H9 (cell line): Measurements from ENCODE around the gene CSMD2. TPM values are rescaled to one million over a fixed set of nuclear protein-coding genes. Genes with fewer than 3 reads are reported as not detected.

Experiments used
- DNase-seq: peaks from one replicate; pipeline ENCODE4 v3.0.0-alpha.2; 2017
- H2AFZ ChIP-seq: one replicate; pipeline ENCODE4 v1.6.1; 2013; ENCODE audit warnings: mild to moderate bottlenecking, low read length, control low read depth, moderate library complexity
- H2AK5ac ChIP-seq: 2 replicates; pipeline ENCODE4 v1.6.1; 2013; ENCODE audit warnings: low read length, control low read depth, mixed read lengths; ENCODE audit not compliant: insufficient read length
- H2BK120ac ChIP-seq: one replicate; pipeline ENCODE4 v1.6.1; 2013; ENCODE audit warnings: low read depth, mild to moderate bottlenecking, low read length, control low read depth, inconsistent platforms; ENCODE audit not compliant: poor library complexity, severe bottlenecking
- H2BK12ac ChIP-seq: 2 replicates; pipeline ENCODE4 v1.6.1; 2013; ENCODE audit warnings: low read length, control low read depth, mixed read lengths, low read depth; ENCODE audit not compliant: insufficient read length
- H2BK15ac ChIP-seq: 2 replicates; pipeline ENCODE4 v1.6.1; 2013; ENCODE audit warnings: low read depth, low read length, control low read depth
- H2BK20ac ChIP-seq: one replicate; pipeline ENCODE4 v1.6.1; 2013; ENCODE audit warnings: low read depth, mild to moderate bottlenecking, low read length, control low read depth, inconsistent platforms; ENCODE audit not compliant: poor library complexity, severe bottlenecking
- H2BK5ac ChIP-seq: 2 replicates; pipeline ENCODE4 v1.6.1; 2013; ENCODE audit warnings: low read length, control low read depth, mixed read lengths; ENCODE audit not compliant: insufficient read length
- H3K14ac ChIP-seq: 2 replicates; pipeline ENCODE4 v1.6.1; 2013; ENCODE audit warnings: low read length, control low read depth; ENCODE audit not compliant: insufficient read depth
- H3K18ac ChIP-seq: 2 replicates; pipeline ENCODE4 v1.6.1; 2013; ENCODE audit warnings: low read depth, mild to moderate bottlenecking, mixed read lengths, low read length, control low read depth; ENCODE audit not compliant: insufficient read length
- H3K23ac ChIP-seq: 2 replicates; pipeline ENCODE4 v1.6.1; 2013; ENCODE audit warnings: low read length, control low read depth, mixed read lengths, low read depth; ENCODE audit not compliant: insufficient read length
- H3K23me2 ChIP-seq: 2 replicates; pipeline ENCODE4 v1.6.1; 2013; ENCODE audit warnings: low read depth, mild to moderate bottlenecking, mixed read lengths, low read length, control low read depth; ENCODE audit not compliant: insufficient read length, poor library complexity, severe bottlenecking
- H3K27ac ChIP-seq: 2 replicates; pipeline ENCODE4 v1.5.1; 2013; ENCODE audit warnings: low read length, control low read depth, mixed read lengths, low read depth; ENCODE audit not compliant: insufficient read length
- H3K27me3 ChIP-seq: 2 replicates; pipeline ENCODE4 v1.6.1; 2013; ENCODE audit warnings: low read length, control low read depth, inconsistent platforms; ENCODE audit not compliant: insufficient read depth
- H3K4ac ChIP-seq: 2 replicates; pipeline ENCODE4 v1.6.1; 2013; ENCODE audit warnings: low read depth, mild to moderate bottlenecking, control low read depth, inconsistent platforms, low read length, moderate library complexity
- H3K4me1 ChIP-seq: 2 replicates; pipeline ENCODE4 v1.6.1; 2013; ENCODE audit warnings: low read length, control low read depth, inconsistent platforms; ENCODE audit not compliant: insufficient read depth
- H3K4me2 ChIP-seq: 2 replicates; pipeline ENCODE4 v1.6.1; 2013; ENCODE audit warnings: low read length, control low read depth, mixed read lengths; ENCODE audit not compliant: insufficient read length, insufficient read depth
- H3K56ac ChIP-seq: 2 replicates; pipeline ENCODE4 v1.6.1; 2013; ENCODE audit warnings: low read depth, mild to moderate bottlenecking, mixed read lengths, low read length, control low read depth; ENCODE audit not compliant: insufficient read length
- H3K79me1 ChIP-seq: 2 replicates; pipeline ENCODE4 v1.6.1; 2013; ENCODE audit warnings: low read depth, mild to moderate bottlenecking, moderate library complexity, low read length, control low read depth, inconsistent platforms; ENCODE audit not compliant: insufficient read depth, poor library complexity, severe bottlenecking
- H3K79me2 ChIP-seq: 2 replicates; pipeline ENCODE4 v1.6.1; 2013; ENCODE audit warnings: low read length, control low read depth, inconsistent platforms; ENCODE audit not compliant: insufficient read depth
- H3K9ac ChIP-seq: 2 replicates; pipeline ENCODE4 v1.6.1; 2013; ENCODE audit warnings: low read length, control low read depth, mixed read lengths; ENCODE audit not compliant: insufficient read length; ENCODE audit errors: extremely low read depth
- H3K9me3 ChIP-seq: one replicate; pipeline ENCODE4 v1.6.1; 2013; ENCODE audit warnings: low read depth, low read length, inconsistent platforms; ENCODE audit not compliant: control insufficient read depth
- H3T11ph ChIP-seq: one replicate; pipeline ENCODE4 v1.6.1; 2013; ENCODE audit warnings: mild to moderate bottlenecking, low read length, control low read depth, inconsistent platforms
- H4K20me1 ChIP-seq: one replicate; pipeline ENCODE4 v1.6.1; 2013; ENCODE audit not compliant: control insufficient read depth, insufficient read length, insufficient read depth
- H4K5ac ChIP-seq: 2 replicates; pipeline ENCODE4 v1.6.1; 2013; ENCODE audit warnings: low read depth, mild to moderate bottlenecking, mixed read lengths, low read length, control low read depth; ENCODE audit not compliant: insufficient read length
- H4K8ac ChIP-seq: replicated peaks from 2 replicates; pipeline ENCODE4 v1.6.1; 2013; ENCODE audit warnings: low read length, control low read depth, mixed read lengths, low read depth; ENCODE audit not compliant: insufficient read length
- H4K91ac ChIP-seq: 2 replicates; pipeline ENCODE4 v1.6.1; 2013; ENCODE audit warnings: low read depth, mild to moderate bottlenecking, moderate library complexity, mixed read lengths, low read length, control low read depth; ENCODE audit not compliant: insufficient read length
- H3K27ac Mint-ChIP-seq, 3 experiments: 2 replicates in 2 of 3; 3 replicates in 1 of 3; pipeline ENCODE4 v1.8.0; 2020 to 2021; ENCODE audit warnings: mixed read lengths in 3 of 3, mild to moderate bottlenecking in 1 of 3, moderate library complexity in 1 of 3
- H3K27me3 Mint-ChIP-seq: 2 replicates; pipeline ENCODE4 v1.8.0; 2021; ENCODE audit warnings: low read depth, mild to moderate bottlenecking, moderate library complexity, mixed read lengths
- H3K36me3 Mint-ChIP-seq, 3 experiments: 2 replicates in 2 of 3; 3 replicates in 1 of 3; pipeline ENCODE4 v1.8.0; 2020 to 2021; ENCODE audit warnings: low read depth in 3 of 3, mixed read lengths in 3 of 3; ENCODE audit not compliant: insufficient read depth in 1 of 3
- H3K4me1 Mint-ChIP-seq, 2 experiments: 2 replicates each; pipeline ENCODE4 v1.8.0; 2020; ENCODE audit warnings: mixed read lengths in 2 of 2
- H3K4me3 Mint-ChIP-seq, 2 experiments: 2 replicates in 1 of 2; 3 replicates in 1 of 2; pipeline ENCODE4 v1.8.0; 2020 to 2021; ENCODE audit warnings: mild to moderate bottlenecking in 2 of 2, mixed read lengths in 2 of 2, moderate library complexity in 1 of 2
- H3K9me3 Mint-ChIP-seq, 2 experiments: 2 replicates in 1 of 2; 3 replicates in 1 of 2; pipeline ENCODE4 v1.8.0; 2020; ENCODE audit warnings: mild to moderate bottlenecking in 2 of 2, mixed read lengths in 2 of 2, moderate library complexity in 1 of 2
- WGBS: extraction: QIAGEN DNeasy Blood & Tissue Kit; methylation state at CpG from one replicate; pipeline ENCODE4 v1.1.7; 2013; ENCODE audit warnings: missing lambda C conversion rate, low lambda C conversion rate, mixed read lengths; ENCODE audit not compliant: insufficient read length; ENCODE audit errors: extremely low coverage; 5-methylcytosine and 5-hydroxymethylcytosine counted together
- total RNA-seq: library from RNA; stranded (reverse); gene quantifications from 2 replicates; pipeline ENCODE4 v1.2.1, GENCODE V29; 2021
- TF ChIP-seq, protein P1 (sequence below): fragments of 200-600 bp; sonication (generic); conservative IDR thresholded peaks from 3 replicates; pipeline ENCODE4 v1.8.0; 2021; ENCODE audit warnings: antibody characterized with exemption, mild to moderate bottlenecking

CSMD2 gene
- total RNA-seq, 1 experiment from 2014 or later = 6.4 TPM

DNA sequence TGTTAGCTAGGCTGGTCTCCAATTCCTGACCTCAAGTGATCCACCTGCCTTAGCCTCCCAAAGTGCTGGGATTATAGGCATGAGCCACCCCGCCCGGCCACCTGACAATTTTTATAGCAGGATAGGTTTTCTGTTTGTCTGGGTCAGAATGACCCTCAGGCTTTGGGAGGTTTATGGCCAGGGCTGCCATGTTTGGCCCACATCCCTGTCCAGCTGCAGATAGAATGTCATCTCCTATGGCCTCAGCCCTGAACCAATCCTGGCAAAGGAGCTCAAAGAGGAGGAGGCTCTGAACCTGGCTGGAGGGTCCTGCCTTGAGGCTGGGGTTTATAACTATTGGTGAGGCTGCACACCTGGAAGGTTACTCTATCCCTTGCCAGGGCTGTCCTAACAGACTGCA lies 218.2 kb downstream of the CSMD2 start:
- H3K14ac ChIP-seq = 0 out of 2 replicates have a peak overlapping the region, but pooled peaks have one; percentile 18
- H3K56ac ChIP-seq = no peak overlapping the region
- no peaks in the 10 kb centered on the region for H3K4me1 ChIP-seq
- H4K8ac ChIP-seq = no peak overlapping the region
- no peak overlapping the region for H2BK15ac ChIP-seq
- no peak overlapping the region for H4K5ac ChIP-seq
- TF ChIP-seq, protein P1, sequence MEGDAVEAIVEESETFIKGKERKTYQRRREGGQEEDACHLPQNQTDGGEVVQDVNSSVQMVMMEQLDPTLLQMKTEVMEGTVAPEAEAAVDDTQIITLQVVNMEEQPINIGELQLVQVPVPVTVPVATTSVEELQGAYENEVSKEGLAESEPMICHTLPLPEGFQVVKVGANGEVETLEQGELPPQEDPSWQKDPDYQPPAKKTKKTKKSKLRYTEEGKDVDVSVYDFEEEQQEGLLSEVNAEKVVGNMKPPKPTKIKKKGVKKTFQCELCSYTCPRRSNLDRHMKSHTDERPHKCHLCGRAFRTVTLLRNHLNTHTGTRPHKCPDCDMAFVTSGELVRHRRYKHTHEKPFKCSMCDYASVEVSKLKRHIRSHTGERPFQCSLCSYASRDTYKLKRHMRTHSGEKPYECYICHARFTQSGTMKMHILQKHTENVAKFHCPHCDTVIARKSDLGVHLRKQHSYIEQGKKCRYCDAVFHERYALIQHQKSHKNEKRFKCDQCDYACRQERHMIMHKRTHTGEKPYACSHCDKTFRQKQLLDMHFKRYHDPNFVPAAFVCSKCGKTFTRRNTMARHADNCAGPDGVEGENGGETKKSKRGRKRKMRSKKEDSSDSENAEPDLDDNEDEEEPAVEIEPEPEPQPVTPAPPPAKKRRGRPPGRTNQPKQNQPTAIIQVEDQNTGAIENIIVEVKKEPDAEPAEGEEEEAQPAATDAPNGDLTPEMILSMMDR = no peak
- Mint-ChIP-seq H3K27me3 (no peaks in the 10 kb centered on the region), H3K4me3 (no peak overlapping the region), H3K9me3 (no peaks in the 10 kb centered on the region), H3K4me1 (no peaks in the 10 kb centered on the region), H3K36me3 (no peaks in the 10 kb centered on the region), H3K27ac (no peak overlapping the region)
- H4K91ac ChIP-seq = no peak overlapping the region
- no peaks in the 10 kb centered on the region for H3K79me2 ChIP-seq
- H3K23me2 ChIP-seq = no peaks in the 10 kb centered on the region
- no CpG with 5 or more reads among the region's 2 CpGs for WGBS
- H3K4ac ChIP-seq = no peak overlapping the region
- H2BK5ac ChIP-seq = no peak overlapping the region
- no peak for DNase-seq
- no peak overlapping the region for H3K27ac ChIP-seq
- H2BK120ac ChIP-seq = no peak overlapping the region
- no peak overlapping the region for H3K9ac ChIP-seq
- H2BK20ac ChIP-seq = no peak overlapping the region
- no peak overlapping the region for H3K4me2 ChIP-seq
- no peak overlapping the region for H2BK12ac ChIP-seq
- no peaks in the 10 kb centered on the region for H3K79me1 ChIP-seq
- H3K9me3 ChIP-seq = no peaks in the 10 kb centered on the region
- H3K23ac ChIP-seq = no peak overlapping the region
- H3K18ac ChIP-seq = no peak overlapping the region
- H2AFZ ChIP-seq = no peak overlapping the region
- H3T11ph ChIP-seq = no peak overlapping the region
- no peaks in the 10 kb centered on the region for H4K20me1 ChIP-seq
- H2AK5ac ChIP-seq = no peak overlapping the region
- H3K27me3 ChIP-seq = no peaks in the 10 kb centered on the region
